GM12891 (cell line): ENCODE measurements around the gene CACNA1G.

ENCODE experiments used
- DNase-seq: peaks from one replicate; pipeline ENCODE4 v3.0.0; 2011; ENCODE audit warnings: low spot score; ENCODE audit not compliant: insufficient read length
- FAIRE-seq: peaks from 2 replicates; lab custom pipeline; 2011; peaks lifted over from hg19 to GRCh38; lab: Jason Lieb, UNC
- PAX5 ChIP-seq: IDR thresholded peaks from 2 replicates; pipeline ENCODE4 v1.6.1; 2011; ENCODE audit warnings: low read length, moderate library complexity, mild to moderate bottlenecking; ENCODE audit not compliant: insufficient read depth, severe bottlenecking
- POLR2A ChIP-seq: IDR thresholded peaks from 2 replicates; pipeline ENCODE4 v1.6.1; 2011; ENCODE audit warnings: low read depth, low read length, control low read depth
- POLR2AphosphoS5 ChIP-seq: IDR thresholded peaks from 2 replicates; pipeline ENCODE4 v1.6.1; 2011; ENCODE audit warnings: low read depth, low read length, control low read depth
- POU2F2 ChIP-seq: IDR thresholded peaks from 2 replicates; pipeline ENCODE4 v1.6.1; 2011; ENCODE audit warnings: low read depth, mild to moderate bottlenecking, control low read depth, low read length, moderate library complexity
- SPI1 ChIP-seq: IDR thresholded peaks from 2 replicates; pipeline ENCODE4 v1.6.1; 2011; ENCODE audit warnings: low read depth, low read length, control low read depth
- TAF1 ChIP-seq: IDR thresholded peaks from 2 replicates; pipeline ENCODE4 v1.6.1; 2011; ENCODE audit warnings: low read depth, low read length, control low read depth

Gene CACNA1G

GRCh38 chr17:50547736-50548083, 12.8 kb upstream of the CACNA1G start:
- FAIRE-seq = peak; percentile 28
- TF ChIP-seq POU2F2 (no peak), SPI1 (no peak), TAF1 (no peak), POLR2AphosphoS5 (no peak)
- no peak for DNase-seq

- no peak for DNase-seq
- FAIRE-seq = no peak
- no peak for TF ChIP-seq POU2F2
- TF ChIP-seq PAX5 = no peak
- no peak for TF ChIP-seq SPI1
- no peak for TF ChIP-seq POLR2AphosphoS5
- no peak for TF ChIP-seq POLR2A
- TF ChIP-seq TAF1 = no peak
Measured at GRCh38 chr17:50548831-50549230, 11.7 kb upstream of the CACNA1G start.

GRCh38 chr17:50549256-50549941, 11.1 kb upstream of the CACNA1G start:
- DNase-seq = no peak
- TF ChIP-seq POLR2A (no peak), TAF1 (no peak), POU2F2 (no peak), POLR2AphosphoS5 (no peak)
- no peak for FAIRE-seq

- FAIRE-seq = no peak
- TF ChIP-seq PAX5 (no peak), SPI1 (no peak), POU2F2 (no peak), POLR2AphosphoS5 (no peak), POLR2A (no peak), TAF1 (no peak)
- DNase-seq = no peak
Measured at GRCh38 chr17:50549969-50550368, 10.5 kb upstream of the CACNA1G start.

- FAIRE-seq (no peak), DNase-seq (no peak)
- no peak for TF ChIP-seq PAX5
- no peak for TF ChIP-seq SPI1
- TF ChIP-seq TAF1 = no peak
- TF ChIP-seq POLR2AphosphoS5 = no peak
- no peak for TF ChIP-seq POU2F2
- no peak for TF ChIP-seq POLR2A
Measured at GRCh38 chr17:50550661-50551432, 9.7 kb upstream of the CACNA1G start.

GRCh38 chr17:50551433-50551815, 9.1 kb upstream of the CACNA1G start:
- DNase-seq = no peak
- TF ChIP-seq PAX5 = no peak
- no peak for TF ChIP-seq POU2F2
- no peak for TF ChIP-seq SPI1
- no peak for TF ChIP-seq POLR2A
- no peak for TF ChIP-seq POLR2AphosphoS5
- TF ChIP-seq TAF1 = no peak
- no peak for FAIRE-seq

- no peak for TF ChIP-seq POU2F2
- no peak for TF ChIP-seq POLR2AphosphoS5
- no peak for TF ChIP-seq TAF1
- TF ChIP-seq POLR2A = no peak
- TF ChIP-seq PAX5 = no peak
- FAIRE-seq (no peak), DNase-seq (no peak)
Measured at GRCh38 chr17:50551884-50552283, 8.6 kb upstream of the CACNA1G start.

- FAIRE-seq (no peak), DNase-seq (no peak)
- TF ChIP-seq POLR2AphosphoS5 (no peak), SPI1 (no peak), PAX5 (no peak), TAF1 (no peak), POU2F2 (no peak), POLR2A (no peak)
Measured at GRCh38 chr17:50554201-50554600, 6.3 kb upstream of the CACNA1G start.

- FAIRE-seq = no peak
- TF ChIP-seq SPI1 = no peak
- TF ChIP-seq POLR2AphosphoS5 = no peak
- TF ChIP-seq POU2F2 = no peak
- TF ChIP-seq PAX5 = no peak
- no peak for TF ChIP-seq POLR2A
- no peak for TF ChIP-seq TAF1
- DNase-seq = no peak
Measured at GRCh38 chr17:50556803-50557202, 3.7 kb upstream of the CACNA1G start.

GRCh38 chr17:50557630-50558029, 2.9 kb upstream of the CACNA1G start:
- DNase-seq = no peak
- no peak for FAIRE-seq
- TF ChIP-seq SPI1 = no peak
